Myocyte (in vitro differentiated cells): ENCODE results near the gene RER1. TPM values are rescaled to one million over a fixed set of nuclear protein-coding genes. Genes with fewer than 3 reads are reported as not detected.

ENCODE experiments used
- DNase-seq: peaks from one replicate; pipeline ENCODE4 v3.0.0-alpha.2; 2012; ENCODE audit warnings: low read depth
- total RNA-seq: library from RNA; depleted of rRNA; stranded (reverse); fragments of >200 nt; gene quantifications from 2 replicates; pipeline ENCODE4 v1.2.3, GENCODE V29; 2014

The RER1 gene
- total RNA-seq, 1 donor from 2014 or later = 58.1 TPM

DNA sequence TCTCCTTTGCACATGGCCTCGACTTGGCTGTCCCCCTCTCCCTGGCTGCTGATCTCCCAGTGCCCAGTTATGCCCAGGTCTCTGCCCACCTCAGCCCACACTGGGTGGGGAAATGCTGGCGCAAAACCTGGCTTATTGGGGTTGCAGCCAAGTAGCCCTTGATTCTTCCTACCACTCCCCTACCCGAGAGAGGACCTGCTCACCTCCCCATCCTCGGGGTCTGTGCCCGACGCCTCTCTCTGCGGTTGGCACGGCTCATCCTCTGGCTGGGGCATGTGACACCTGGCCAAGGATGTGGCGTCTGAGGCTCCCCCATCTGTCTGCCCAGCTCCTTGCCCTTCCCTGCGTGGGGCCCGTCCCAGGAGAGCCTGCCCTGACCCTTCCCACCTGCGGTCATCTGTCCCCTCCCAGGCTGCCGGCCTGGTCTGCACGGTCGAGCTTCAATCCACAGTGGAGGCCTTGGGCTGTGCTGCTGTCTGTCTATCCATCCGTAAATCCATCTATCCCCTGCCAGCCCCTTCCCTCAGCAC lies 27.2 kb downstream of the RER1 start:
- no peak for DNase-seq

DNA sequence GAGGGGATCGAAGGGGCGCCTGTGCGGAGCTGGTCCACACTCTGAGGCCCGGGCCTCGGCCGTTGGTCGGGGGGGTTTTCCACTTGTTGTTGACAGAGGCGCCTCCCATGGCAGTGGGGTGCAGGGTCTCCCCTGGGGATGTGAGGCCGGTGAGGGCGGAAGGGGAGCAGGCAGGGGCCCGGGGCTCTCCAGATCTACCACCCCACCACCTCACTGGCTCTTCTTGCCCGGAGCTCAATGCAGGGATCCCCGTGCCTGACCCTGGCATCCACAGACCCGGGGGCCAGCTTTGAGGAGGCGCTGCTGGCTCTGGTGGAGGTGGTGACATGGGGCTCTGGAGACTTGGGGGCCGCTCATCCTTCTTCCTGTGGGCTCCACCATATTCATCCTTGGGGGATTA lies 27.8 kb downstream of the RER1 start:
- no peak for DNase-seq

DNA sequence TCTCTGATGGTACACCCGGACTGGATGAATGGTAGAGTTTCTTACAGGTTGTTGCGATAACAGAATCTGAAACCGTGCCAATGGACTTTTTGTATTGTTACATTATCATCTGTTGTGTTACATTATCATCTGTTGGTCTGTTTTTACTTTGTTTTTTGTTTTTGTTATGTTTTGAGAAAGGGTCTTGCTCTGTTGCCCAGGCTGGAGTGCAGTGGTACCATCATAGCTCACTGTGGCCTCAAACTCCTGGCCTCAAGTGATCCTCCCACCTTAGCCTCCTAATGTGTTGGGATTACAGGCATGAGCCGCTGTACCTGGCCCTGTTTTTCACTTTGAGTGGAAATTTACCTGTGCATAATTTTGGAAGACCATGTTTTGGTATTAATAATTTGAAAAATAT lies 30.9 kb downstream of the RER1 start:
- no peak for DNase-seq

DNA sequence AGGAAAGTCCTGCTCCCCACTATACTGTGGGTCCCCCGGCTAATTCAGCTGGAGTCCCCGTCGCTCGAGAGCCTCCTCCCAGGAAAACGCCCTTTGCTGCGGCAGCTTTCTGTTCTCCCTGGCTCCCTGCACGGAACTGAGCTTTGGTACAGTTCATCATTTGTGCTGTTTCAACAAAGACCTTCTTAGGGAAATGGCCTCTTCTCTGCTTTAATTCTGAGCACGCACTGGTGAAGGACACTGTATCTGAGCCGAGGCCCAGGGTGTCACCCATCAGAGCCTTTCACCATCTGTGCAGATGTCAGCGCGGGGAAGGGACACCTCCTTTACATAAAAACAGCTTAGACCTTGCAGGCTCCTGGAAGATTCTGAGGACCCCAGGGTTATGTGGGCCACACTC lies 34.3 kb downstream of the RER1 start:
- no peak for DNase-seq

DNA sequence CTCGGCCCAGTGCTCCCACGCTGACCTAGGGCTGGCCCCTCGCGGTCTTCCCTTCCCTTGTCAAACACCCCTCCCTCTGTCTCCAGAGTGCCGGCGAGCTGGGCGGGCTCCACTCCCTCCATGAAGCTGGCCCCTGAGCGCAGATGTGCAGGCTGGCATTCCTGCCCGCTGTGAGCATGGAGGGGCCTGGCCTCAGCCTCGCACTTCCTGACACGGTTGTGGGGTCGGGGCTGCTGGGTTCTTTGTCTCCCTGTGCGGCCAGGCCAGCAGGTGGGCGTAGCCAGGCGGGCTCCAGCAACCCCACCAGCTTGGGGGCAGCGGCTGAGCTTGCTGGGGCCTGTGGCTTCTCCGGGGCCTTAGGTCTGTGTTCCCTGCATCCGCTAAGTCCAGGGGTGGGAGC lies 34.9 kb downstream of the RER1 start:
- no peak for DNase-seq

DNA sequence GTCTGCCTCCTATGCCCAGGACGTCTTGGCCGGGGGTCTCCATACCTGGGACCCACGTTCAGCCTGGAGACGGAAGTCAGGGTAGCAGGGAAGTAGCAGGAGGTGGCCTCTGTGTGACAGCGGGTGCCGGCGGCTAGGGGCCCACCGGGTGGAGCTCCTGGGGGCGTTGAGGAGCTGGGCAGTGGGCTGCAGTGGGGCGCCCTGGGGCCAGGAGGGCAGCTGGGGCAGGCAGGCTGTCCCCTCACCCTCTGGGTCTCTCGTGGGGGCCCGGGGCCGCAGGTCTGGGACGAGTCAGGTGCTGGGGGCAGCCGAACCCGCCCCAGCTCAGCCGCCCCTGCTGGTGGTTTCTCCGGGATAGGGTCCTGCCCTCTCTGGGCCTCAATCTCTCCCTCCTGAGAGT lies 35.4 kb downstream of the RER1 start:
- no peak for DNase-seq

DNA sequence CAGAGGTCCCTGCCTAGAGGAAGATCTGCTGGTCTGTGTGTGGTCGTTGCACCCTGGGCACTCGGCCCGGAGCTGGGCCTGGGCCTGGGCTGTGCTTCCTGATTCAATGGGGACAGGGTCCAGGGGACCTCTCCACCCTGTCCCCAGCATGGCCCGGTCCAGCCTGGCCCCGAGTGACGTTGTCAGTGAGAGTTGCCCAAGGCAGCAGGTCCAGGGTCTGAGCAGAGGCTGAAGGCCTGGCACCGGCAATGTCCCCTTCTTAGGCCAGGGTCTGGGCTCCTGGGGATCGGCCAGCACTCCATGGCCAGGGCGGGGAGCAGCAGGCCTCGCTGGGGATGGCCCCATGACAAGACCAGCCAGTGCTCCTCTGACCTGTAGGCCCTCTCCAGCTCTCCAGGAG lies 36.3 kb downstream of the RER1 start:
- no peak for DNase-seq

DNA sequence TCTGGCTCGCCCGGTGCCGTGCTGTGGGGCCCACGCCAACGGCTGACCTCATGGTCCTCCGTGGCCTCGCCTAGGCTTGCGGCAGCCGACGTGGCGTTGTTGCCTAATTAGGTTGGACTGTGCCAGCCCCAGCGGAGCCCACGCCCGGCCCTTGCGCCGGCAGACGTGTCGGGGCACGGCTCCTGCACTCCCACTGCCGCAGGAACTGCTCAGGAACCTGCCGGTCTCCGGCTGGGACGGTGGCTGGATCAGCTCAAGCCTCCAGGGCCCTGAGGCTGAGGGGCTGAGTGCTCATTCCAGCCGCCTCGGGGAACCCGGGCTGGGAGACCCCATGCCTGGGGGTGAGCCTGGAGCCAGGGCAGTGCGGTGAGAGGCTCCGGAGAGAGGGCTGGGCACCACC lies 36.8 kb downstream of the RER1 start:
- no peak for DNase-seq

DNA sequence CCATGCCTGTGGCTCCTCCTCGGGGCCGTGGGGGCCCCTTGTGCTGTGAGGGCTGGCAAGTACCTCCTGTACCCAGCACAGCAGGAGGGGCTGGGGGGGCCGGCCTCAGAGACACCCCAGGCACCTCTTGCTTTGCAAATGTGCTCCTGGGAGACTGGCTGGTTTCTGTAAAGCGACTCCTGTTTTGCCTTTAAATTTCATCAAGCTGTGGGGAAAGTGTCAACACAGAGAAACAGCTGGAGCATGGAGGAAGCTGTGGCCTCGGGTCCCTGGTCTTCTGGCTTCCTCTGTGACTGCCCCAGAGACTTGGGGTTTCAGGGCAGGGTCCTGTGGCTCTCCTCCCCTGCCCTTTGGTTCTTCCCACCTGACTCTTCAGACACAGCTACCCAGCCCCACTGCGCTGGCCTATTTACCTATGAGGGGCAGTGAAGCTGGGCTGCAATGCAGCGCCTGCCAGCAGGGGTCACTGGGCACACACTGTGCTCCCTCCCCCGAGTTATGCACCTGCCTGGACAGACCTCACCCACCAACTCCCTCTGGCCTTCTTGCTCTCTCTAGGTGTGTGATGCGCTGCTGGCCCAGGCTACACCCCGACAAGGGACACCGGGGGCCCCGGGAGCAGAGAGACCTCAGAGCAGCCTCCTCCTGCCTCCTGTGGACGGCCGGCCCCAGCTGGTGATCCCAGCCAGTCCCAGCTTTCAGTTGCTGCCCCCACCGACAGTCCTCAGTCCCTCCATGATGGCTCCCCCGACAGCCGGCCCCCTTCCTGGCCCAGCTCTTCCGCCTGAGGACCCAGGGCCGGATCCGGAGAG lies 38.3 kb downstream of the RER1 start:
- no peak for DNase-seq

DNA sequence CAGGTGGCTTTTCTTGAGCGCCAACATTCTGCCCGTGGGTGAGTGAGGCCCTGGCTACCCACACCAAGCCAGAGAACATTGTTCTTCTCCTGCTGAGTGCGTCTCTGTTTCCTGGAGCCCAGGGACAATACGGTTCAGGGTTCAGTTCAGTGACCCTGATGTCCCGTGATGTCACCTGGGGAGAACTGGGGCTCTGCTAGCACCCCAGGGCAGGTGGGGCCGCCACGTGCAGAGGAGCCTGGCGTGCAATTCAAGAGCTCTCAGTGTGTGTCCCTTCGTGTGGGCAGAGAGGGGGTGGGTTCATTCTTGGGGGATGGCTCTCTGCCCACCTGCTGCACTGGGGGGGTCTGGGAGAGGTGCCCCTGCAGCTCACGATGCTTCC lies 38.9 kb downstream of the RER1 start:
- DNase-seq = no peak

DNA sequence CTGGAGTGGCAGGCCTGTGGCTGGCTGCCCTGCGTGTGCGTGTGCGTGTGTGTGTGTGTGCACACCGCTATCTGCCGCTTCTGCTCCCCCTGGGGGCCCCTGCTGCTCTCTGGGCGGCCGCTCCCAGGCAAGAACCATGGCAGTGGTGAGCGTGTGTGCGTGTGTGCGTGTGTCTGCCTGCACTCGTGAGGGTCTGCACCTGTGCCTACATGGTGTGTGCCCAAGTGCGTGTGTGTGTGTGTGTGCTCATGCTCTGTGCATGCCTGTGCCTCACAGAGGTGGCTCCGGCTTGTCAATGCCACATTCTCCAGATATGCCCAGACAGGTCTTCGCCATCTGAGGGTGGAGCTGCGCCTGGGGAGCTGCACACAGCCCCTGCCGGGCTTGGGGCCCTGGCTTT lies 39.5 kb downstream of the RER1 start:
- no peak for DNase-seq

DNA sequence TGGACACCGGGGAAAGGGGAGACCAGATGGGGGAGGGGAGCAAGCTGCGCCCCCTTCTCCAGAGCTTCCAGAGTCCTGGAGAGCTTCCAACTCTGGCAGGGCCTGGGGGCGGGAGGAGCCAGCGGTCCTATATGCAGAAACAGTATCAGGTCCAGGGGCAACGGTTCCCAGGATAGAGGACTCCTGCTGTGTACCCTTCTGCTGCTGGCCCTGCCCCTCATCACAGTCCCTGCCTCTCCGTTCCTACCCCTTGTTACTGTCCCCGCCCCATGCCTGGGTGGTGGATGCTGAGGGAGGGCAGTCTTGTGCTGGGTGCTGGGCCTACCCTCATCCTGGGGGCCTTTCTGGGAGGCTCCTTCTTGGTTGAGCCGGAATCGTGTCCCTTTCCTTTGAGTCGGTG lies 39.9 kb downstream of the RER1 start:
- no peak for DNase-seq

DNA sequence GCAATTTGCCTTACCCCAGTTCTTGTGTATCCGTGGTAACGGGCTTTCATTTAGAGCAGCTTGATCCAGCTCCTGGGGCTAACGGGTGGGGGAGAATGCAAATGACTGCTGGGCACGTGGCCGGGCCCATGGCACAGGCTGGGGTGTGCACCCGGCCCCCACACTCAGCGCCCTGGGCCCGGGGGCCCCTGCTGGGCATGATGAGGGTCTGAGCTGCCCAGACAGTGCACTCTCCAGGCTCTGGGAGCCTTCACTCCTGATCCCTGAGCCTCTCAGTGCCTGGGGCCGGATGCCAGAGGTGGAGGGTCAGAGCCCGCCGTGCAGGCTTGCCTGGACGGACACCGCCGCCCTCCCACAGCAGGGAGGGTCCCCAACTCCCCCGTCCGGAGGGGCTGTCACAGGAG lies 40.8 kb downstream of the RER1 start:
- DNase-seq = no peak

DNA sequence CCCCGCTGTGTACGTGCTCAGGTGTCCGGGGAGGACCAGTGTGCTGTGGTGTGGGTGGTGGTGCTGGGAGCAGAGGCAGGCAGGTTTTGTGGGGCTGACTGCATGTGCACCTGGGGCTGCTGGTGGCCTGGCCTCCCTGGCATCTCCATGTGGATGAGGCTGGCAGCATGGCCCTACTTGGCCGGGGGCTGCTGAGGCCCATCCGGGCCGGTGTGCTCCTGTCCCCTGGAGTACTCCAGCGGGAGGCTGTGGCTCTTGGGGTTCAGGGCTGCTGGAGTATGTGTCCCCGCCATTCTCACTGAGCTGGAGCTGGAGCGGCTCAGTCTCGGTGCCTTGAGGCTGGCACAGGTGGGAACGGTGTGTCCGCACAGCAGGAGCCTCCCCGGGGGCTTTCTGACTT lies 41.6 kb downstream of the RER1 start:
- no peak for DNase-seq

DNA sequence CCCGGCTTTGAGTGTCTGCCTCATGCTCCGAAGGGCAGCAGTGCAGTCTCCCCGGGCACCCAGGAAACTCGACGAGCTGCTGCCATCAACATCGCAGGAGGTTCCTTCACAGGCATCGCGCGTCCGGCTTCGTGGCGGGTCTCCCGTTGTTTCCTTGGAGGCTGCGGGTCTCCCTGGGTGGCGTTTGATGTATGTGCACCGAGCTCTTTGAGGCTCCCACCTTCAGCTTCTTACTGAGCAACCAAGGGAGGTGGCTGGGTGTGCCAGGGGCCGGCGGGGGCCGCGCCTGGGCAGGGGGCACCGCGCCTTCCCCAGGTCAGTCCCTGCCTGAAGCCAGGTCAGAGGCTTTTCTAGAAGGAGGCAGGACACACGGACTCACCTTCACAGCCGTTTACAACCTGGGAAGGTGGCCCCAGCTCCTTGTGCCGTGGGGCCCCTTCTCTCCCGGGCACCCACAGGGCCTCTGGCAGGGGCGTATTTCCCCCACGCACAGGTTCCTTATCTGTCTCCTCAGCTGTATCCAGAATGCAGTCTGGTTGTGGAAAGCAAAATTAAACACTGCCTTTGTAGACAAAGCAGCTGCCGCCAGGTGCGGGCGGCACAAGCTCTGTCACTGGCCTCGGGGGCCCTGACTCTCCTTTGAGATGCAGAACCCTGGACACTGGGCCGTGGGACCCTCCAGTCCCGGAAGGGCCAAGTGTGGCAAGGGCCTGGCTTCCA lies 42.5 kb downstream of the RER1 start:
- DNase-seq = no peak

DNA sequence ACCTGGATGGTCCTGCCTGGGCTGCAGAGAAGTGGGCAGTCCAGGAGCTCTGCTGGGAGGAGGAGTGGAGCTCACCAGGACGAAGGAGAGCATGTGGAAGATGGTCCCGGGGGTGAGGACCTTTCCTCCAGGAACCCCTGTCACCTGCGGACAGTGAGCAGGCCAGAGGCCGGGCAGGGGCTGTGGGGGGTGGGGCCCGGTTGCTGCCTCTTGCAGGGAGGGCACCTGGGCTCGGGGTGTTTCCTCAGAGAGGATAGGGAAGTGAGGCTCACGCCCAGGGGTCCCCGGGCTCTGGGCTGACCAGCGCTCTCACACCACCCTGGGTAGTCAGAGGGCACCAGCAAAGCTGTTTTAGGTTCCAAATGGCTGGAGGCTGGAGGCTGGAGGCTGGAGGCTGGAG lies 43.5 kb downstream of the RER1 start:
- DNase-seq = no peak

DNA sequence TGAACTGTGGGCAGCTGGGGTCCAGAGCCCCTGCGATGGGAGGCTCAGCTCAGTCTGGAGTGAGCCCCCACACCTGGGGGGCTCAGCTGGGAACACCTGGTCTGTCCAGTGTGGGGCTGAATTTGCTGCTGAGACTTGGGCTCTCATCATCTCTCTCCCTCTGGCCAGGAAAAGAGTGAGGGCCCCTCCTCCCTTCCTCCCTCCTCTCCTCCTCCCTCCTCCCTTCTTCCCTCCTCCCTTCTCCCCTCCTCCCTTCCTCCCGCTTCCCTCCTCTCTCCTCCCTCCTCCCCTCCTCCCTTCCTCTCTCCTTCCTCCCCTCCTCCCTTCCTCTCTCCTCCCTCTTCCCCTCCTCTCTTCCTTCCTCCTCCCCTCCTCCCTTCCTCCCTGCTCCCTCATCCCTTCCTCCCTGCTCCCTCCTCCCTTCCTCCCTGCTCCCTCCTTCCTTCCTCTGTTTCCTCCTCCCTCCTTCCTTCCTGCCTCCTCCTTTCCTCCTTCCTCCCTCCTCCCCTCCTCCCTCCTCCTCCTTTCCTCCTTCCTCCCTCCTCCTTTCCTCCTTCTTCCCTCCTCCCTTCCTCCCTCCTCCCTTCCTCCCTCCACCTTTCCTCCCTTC lies 44.2 kb downstream of the RER1 start:
- DNase-seq = no peak

DNA sequence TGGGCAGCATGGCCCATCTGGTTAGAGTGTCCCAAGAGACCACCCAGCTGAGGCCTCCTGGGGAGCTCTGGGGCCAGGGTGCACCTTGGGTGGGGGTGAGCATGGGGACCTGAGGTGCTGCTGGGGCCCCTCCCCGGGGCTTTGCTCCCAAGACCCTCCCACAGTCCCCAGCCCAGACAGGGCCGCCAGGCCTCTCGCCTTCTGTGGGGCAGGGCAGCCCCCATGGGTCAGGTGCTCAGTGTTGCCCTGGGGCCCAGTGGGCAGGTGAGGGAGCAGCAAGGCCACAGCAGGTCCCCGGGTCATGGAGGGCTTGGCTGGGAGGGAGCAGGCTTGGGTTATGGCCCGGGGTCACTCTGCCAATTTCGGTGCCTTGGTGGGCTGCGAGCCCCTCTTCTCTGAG lies 45.2 kb downstream of the RER1 start:
- DNase-seq = no peak

DNA sequence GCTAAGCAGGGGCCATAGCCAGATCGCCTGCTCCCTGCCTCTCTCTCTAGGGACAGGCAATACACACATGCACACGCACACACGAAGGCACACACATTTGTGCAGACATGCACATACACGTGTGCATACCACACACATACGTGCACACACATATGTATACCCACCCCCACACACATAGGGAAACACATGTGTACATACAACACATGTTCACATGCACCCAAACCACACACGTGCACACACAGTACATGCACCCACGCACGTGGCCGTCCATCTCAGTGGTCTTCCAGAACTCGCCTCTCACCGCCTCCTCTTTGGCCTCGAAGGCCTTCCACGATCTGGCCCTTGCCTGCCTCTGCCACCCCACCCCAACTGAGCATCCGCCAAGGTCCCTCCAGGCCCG lies 46.0 kb downstream of the RER1 start:
- DNase-seq = no peak

DNA sequence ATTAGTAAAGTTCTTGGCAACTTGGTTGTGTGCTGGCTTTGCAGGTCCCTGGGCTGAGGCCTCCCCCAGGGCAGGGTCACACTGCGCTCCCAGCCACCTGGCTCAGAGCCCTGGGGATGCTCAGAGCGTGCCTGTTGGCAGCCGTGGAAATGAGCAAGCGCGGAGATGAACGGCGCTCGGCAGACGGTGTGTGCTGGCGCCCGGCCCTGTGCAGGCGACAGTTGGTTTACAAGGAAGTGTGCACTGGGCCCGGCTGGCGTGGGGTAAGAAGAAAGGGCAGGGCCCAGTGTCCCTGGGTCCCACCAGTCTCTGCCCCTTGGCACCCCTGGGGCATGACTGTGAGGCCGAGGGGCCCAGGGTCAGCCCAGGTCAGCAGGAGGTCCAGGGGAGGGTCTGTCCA lies 46.4 kb downstream of the RER1 start:
- no peak for DNase-seq

DNA sequence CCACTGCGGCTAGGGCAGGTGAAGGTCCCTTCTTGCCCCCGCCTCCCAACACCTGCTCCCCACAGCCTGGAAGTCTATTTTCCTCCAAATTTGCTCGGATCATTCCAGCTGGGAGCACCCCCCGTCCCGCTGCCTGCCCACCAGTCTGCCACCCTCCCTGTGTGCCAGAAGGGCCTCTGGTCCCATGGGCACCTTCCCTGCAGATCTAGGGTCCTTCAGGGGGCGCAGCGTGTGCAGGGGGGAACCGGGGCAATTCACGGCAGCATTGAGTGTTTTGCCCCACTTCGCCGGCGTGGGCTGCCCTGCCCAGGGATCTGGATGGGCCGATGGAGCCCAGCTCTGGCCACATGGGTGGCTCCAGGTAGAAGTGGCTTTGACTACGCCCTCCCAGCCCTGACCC lies 47.0 kb downstream of the RER1 start:
- DNase-seq = no peak

DNA sequence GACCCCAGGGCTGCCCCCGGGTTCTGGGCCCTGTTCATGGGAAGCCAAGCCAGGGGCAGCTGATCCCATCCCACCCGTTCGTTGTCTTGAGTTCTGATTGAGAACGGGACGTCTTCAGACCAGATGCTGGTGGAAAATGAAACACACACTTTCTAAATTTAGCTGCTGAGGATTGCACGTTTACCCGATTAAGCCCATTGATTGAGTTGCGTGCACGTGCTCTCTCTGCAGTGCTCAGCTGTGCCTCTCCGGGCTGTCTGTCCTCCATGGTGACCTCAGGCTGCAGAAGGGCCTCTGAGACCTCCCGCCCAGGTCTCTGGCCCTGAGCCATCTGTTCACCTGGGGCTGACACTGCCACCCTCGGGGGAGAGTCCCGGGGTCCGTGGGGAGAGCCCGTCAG lies 47.7 kb downstream of the RER1 start:
- DNase-seq = no peak
